Fibroblast of the aortic adventitia (primary cell): ENCODE results near the gene IMPA2. TPM values are rescaled to one million over a fixed set of nuclear protein-coding genes. Genes with fewer than 3 reads are reported as not detected.

Experiments used
- DNase-seq: peaks from one replicate; pipeline ENCODE4 v3.0.0-alpha.2; 2010; ENCODE audit warnings: low read depth
- H3K4me3 ChIP-seq: 2 replicates; pipeline ENCODE4 v1.5.1; 2011; ENCODE audit warnings: low read depth, mild to moderate bottlenecking, control low read depth, low read length, moderate library complexity
- total RNA-seq: library from RNA; depleted of rRNA; stranded (reverse); fragments of >200 nt; gene quantifications from 2 replicates; pipeline ENCODE4 v1.2.3, GENCODE V29; 2012; ENCODE audit warnings: low replicate concordance
- TF ChIP-seq, protein P1 (sequence below): IDR thresholded peaks from 2 replicates; pipeline ENCODE4 v1.5.1; 2011; ENCODE audit warnings: mild to moderate bottlenecking, low read length, control low read depth, inconsistent platforms; ENCODE audit not compliant: insufficient read depth

IMPA2 gene
- total RNA-seq, 1 donor, result 14.1 TPM

DNA sequence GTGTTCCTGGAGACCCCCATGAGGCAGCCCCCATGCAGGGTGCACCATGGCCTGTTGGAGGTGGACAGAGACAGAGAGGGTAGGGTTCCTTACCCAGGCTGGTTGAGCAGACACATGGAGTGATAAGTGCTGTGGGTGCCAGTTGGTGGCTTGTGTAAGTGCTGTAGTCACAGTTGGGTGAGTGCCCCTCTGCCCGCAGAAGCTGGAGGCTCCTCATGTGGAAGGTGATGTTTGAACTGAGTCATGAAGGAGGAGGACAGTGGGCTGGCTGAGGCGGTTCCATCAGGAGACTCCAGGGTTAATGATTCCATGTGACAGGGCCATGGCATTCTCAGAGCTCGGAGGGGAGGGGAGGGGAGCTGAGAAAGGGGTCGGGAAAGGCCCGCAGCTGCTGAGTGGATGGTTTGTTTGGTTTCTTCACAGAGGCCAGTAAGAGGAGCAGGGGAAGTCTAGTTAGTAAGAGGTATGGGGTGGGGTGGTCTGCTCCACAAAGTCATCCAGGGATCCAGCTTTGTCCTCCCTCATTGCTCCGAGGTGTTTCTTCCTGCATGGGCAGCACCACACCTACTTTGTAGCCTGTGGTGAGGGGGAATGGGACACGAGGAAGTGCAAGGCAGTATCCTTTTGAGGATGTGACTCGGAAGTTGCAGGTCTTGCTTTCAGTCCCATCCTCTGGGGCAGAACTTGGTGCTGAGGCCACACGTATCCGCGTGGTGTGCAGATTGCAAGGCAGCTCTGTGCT is 13.6 kb downstream of the IMPA2 start:
- no peak overlapping the region for H3K4me3 ChIP-seq
- TF ChIP-seq, protein P1, sequence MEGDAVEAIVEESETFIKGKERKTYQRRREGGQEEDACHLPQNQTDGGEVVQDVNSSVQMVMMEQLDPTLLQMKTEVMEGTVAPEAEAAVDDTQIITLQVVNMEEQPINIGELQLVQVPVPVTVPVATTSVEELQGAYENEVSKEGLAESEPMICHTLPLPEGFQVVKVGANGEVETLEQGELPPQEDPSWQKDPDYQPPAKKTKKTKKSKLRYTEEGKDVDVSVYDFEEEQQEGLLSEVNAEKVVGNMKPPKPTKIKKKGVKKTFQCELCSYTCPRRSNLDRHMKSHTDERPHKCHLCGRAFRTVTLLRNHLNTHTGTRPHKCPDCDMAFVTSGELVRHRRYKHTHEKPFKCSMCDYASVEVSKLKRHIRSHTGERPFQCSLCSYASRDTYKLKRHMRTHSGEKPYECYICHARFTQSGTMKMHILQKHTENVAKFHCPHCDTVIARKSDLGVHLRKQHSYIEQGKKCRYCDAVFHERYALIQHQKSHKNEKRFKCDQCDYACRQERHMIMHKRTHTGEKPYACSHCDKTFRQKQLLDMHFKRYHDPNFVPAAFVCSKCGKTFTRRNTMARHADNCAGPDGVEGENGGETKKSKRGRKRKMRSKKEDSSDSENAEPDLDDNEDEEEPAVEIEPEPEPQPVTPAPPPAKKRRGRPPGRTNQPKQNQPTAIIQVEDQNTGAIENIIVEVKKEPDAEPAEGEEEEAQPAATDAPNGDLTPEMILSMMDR, result no peak
- DNase-seq, result peak; percentile 11

DNA sequence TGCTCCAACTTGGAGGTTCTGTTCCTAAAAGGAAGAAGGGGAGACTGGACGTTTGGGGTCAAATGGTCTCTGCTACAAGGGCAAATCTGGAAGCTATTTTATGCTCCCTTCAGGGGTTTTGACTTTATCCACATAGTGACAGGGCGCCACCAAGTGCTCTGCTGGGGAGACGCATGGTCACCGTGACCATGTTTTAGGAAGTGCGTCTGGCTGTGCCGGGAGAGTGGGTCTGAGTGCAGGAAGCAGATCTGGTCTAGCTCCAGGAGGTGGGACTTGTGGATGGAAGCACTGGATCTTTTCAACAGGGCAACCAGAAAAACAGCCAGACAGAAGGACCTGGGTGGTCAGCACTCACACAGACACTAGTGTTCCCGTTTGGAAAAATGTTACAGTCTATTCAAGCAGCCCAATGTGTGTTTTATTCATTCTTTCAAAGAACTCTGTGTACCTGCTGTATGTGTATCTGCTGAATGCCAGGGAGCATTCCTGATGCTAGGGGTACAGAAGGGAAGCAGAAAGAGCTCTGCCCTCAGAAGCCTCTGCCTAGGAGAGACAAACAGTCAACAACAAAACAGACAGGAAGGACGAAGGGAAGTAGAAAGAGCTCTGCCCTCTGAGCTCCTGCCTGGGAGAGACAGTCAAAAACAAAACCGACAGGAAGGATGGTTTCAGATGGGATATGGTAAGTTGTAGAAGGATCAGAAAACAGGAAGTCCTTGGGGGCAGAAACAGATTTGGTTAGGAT is 14.3 kb downstream of the IMPA2 start:
- DNase-seq, result peak; percentile 83
- H3K4me3 ChIP-seq, result no peak overlapping the region
- TF ChIP-seq, protein P1, result peak; percentile 86

DNA sequence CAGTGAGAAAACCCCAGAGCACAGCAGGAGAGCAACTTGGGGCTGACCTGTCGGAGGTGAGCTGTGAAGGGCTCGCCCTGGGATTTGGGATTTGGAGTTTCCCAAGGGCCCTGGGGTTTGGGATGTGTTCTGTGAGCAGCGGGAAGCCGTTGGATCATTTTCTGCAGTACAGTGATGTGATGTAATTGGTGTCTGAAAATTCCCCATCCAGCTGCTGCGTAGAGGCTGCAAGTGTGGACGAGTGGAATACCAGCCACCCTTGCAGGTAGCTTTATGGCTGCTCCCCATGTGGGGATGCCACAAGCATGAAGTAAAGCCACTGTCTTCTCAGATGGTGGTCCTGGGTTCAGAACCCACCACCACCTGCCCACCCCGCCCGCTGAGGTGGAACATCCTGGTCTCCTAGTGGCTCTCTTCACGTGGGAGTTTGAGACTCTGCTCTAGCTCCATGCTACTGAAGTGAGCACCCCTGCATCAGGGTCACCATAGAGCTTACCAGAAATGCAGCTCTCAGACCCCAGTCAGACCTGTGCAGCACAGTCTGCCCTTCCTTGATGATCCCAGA is 15.0 kb downstream of the IMPA2 start:
- H3K4me3 ChIP-seq, result no peak overlapping the region
- TF ChIP-seq, protein P1, result no peak

DNA sequence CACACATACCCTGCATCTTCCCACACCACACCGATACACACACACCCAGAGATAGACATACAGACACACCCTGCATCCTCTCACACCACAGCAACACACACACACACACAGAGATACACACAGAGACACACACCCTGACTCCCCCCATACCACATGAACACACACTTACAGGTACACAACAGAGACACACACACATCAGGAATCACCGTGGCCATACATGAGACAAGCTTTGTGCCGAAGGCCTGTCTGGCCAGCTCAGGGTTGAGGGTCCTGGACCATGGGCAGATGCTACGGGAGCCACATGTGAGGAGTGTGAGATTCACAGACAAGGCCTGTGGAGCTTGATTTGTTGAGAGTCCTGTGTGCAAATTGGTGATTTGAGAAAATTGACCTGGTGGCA is 15.6 kb downstream of the IMPA2 start:
- TF ChIP-seq, protein P1, result no peak
- H3K4me3 ChIP-seq, result no peak overlapping the region
- no peak for DNase-seq

More for the DNA sequence above, 15.0 kb downstream of the IMPA2 start:
- DNase-seq, result no peak

DNA sequence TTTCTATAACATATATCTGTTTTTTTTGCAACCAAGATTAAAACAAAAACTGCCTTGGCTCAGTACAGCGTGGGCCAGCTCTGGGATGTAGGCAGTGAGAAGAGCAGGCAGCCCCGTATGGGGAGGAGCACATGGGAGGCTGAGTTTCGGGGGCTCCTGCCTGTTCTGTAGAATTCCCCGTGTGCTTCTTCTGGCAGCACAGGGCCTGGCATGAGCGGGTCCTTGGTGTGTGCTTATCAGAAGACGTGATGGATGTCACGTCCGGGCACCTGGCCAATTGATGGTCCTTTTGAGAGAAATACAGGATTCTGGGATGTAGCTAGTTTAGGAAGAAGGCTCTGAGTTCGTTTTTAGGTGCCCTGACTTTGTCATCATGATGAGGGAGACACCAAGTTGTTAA is 16.2 kb downstream of the IMPA2 start:
- no peak overlapping the region for H3K4me3 ChIP-seq
- TF ChIP-seq, protein P1, result no peak
- DNase-seq, result no peak

DNA sequence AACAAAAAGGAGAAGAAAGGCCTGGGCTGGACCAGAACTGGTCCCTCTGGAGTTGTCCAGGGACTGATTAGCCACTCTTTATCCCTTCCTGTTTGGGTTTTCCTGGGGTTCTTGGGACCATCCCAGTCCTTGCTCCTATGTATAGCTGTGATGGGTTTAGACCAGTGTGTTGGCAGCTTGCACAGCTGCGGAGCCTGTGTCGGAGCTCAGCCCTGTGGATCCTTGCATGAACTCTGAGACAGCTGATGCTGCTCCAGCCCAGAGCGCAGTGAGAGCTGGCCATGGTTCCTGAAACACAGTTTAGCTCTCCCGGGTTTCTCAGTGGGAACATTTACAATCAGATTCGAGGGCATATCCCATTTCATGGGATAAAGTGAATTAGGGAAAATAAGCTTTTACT is 16.9 kb downstream of the IMPA2 start:
- H3K4me3 ChIP-seq, result no peak overlapping the region
- no peak for DNase-seq
- TF ChIP-seq, protein P1, result no peak
